GM12873 (cell line): Measurements from ENCODE around the gene NUDT16L1.

Experiments
- TF ChIP-seq, protein P1 (sequence below): IDR thresholded peaks from 2 replicates; pipeline ENCODE4 v1.5.1; 2012; ENCODE audit warnings: low read depth, mild to moderate bottlenecking, moderate library complexity, low read length, control low read depth; ENCODE audit not compliant: insufficient read depth; ENCODE audit errors: missing control alignments

NUDT16L1 gene

DNA sequence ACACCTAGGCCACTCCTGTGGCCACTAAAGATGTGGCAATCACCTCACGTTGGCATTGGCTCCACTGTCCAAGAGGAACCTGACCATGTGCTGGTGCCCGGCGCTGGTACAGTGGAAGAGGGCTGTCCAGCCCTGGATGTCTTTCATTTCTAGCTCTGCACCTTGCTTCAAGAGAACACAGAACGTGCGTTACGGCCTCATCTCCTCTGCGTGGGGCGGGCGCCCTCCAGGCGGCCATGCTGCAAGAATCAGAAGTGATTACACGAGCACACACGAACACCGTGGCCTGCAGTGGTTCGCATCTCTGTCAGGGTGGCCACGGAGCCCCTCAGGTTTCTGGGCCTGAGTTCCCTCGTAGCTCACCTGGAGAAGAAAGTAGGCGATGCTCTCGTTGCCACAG lies 33.3 kb downstream of the NUDT16L1 start:
- TF ChIP-seq, protein P1, sequence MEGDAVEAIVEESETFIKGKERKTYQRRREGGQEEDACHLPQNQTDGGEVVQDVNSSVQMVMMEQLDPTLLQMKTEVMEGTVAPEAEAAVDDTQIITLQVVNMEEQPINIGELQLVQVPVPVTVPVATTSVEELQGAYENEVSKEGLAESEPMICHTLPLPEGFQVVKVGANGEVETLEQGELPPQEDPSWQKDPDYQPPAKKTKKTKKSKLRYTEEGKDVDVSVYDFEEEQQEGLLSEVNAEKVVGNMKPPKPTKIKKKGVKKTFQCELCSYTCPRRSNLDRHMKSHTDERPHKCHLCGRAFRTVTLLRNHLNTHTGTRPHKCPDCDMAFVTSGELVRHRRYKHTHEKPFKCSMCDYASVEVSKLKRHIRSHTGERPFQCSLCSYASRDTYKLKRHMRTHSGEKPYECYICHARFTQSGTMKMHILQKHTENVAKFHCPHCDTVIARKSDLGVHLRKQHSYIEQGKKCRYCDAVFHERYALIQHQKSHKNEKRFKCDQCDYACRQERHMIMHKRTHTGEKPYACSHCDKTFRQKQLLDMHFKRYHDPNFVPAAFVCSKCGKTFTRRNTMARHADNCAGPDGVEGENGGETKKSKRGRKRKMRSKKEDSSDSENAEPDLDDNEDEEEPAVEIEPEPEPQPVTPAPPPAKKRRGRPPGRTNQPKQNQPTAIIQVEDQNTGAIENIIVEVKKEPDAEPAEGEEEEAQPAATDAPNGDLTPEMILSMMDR, result no peak

DNA sequence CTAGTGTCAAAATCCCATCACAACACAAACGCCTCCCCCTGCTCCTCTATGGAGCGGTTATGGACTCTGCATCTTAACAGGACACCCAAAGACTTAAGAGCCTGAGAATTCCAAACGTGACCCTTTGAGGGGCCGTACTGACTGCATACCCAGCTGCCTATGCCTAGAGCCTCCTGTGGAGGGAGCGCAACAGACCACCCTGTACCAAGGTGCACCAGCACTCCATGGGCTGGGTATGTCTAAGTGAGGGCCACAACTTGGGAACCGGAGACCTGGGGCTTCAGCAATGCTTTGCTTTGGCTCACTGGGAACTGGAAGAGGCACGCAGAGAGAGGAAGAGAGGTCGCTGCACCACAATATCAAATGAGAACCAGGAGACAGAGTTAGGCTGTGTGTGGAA lies 35.3 kb downstream of the NUDT16L1 start:
- TF ChIP-seq, protein P1, result no peak

DNA sequence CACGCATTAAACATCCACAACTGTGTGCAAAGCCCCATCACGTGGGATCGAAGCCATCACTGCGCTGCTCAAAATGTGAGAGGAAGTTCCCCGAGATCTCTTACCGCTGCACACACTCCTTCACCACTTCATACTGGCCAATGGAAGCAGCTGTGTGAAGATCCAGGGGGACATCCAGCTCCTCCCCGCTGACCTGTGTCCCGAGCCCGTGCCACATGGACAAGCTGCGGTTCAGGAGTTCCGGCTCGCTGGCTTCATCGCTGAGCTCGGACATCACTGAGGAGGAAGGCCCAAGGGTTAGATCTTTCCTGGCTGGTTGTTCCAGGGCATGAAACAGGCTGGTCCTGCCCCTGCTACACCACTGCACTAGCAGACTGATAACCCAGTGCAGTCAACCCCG lies 36.5 kb downstream of the NUDT16L1 start:
- TF ChIP-seq, protein P1, result no peak

DNA sequence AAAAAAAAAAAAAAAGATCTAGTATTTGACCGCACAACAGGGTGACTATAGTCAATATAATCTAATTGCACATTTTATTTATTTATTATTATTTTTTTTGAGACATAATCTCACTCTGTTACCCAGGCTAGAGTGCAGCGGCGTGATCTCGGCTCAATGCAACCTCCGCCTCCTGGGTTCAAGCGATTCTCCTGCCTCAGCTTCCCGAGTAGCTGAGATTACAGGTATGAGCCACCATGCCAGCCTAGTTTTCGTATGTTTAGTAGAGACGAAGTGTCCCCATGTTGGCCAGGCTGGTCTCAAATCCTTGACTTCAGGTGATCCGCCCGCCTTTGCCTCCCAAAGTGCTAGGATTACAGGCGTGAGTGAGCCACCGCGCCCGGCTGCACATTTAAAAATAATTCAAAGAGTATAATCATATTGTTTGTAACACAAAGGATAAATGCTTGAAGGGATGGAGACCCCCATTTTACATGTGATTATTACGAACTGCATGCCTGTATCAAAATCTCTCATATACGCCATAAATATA lies 39.9 kb downstream of the NUDT16L1 start:
- TF ChIP-seq, protein P1, result no peak

DNA sequence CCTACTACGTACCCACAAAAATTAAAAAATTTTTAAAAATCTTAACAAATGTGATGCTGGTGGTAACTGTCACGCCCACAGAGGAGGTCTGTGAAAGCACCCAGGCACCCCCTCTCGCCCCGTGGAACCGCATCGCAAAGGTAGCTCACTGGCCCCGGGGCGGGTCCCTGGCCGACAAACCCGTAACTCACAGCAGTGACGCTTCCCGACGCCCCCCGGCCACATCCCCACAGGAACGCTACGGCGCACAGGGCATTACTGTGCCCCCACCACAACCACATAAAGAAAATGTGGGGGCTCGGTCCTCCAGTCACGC lies 40.3 kb downstream of the NUDT16L1 start:
- TF ChIP-seq, protein P1, result no peak

DNA sequence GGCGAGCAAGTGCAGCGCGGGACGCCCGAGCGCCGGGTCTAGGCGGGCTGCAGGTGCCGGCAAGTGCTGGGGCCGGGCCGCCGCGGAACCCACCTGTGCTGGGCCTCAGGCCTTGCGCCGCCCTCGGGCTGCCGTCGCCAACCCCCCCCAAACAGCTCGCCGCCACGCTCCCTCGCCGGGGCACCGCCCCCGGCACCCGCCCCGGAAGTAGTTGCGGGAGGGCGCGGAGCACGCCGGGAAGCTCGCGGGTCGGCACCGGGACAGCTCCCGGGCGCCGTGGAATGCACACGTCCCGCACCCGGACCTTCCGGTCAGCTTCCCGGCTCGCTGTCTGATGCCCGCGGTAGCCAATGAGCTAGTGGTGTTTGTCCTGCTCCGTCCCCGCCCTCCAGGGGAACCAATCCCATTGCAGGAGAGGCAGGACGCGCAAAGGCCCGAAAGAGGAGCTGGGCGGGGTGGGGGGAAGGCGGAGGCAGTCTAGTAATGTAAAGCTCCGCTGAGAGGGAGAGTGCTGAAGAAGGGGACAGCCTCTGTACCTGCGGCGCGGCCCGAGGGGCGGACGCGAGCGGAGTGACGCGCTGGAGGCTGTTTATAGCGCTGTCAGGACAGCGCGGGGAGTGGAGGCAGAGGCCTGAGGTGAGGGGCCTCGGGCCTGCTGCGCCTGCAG lies 40.8 kb downstream of the NUDT16L1 start, which contains the start of the genes ANKS3 and DNAAF8:
Gene ANKS3 (minus strand): TSS at position 209 of the 667 bp plus-strand sequence. CDS start 4,122 bp downstream, outside the sequence.
Gene DNAAF8 (plus strand): TSS at position 475 of the 667 bp plus-strand sequence. CDS start 1,978 bp downstream, outside the sequence.
- TF ChIP-seq, protein P1, result no peak

DNA sequence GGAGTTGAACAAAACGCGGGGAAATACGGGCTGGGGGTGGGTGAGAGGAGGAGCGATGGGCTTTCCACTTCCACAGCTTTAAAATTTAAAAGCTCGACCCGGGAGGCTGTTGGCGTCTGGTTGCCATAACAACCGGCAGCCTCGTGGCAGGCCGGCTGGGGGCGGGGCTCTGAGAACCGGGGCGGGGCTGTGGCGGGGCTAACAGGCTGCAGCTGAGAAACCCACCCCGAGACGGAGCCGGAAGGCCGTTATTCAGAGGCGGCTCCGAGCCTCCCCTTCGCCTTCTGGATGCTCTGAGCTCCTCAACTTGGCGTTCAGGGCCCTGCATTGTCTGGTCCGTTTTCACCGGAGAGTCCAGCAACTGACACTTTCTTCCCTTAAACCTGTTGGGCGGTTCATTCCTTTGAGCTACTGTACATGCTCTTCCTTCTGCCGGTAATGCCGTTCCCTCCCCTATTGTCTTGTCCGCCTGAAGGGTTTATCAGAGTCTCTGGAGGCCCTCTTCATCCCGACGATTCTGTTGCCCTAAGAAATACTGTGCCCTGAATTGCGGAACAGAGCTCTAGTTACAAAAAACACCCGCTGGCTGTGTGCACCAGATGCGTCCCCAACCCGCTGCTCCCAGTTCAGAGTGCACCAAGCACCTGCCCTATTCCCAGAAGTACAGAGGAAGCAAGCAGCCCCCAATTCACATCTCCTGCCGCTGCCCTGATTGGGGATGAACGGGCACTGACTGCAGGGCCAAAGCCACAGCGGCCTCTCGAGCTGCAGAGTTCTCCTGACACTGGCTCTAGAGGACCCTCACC lies 41.6 kb downstream of the NUDT16L1 start:
- TF ChIP-seq, protein P1, result no peak
